ENCODE data around the gene COL15A1.

Gene COL15A1

GRCh38 chr9:98902516-98902915 is 41.2 kb upstream of the COL15A1 start:
- H3K27ac ChIP-seq (replicated peaks) = no peak overlapping the region
- no peaks in the 10 kb centered on the region for H3K27me3 ChIP-seq (ENCODE audit: insufficient read depth, poor library complexity, severe bottlenecking)
- DNase-seq (ENCODE audit: low read depth in 1 of 2, low spot score in 1 of 2) = no peak
- no peak for TF ChIP-seq CTCF (IDR thresholded peaks at IDR 0.05; ENCODE audit: insufficient read depth, low read length)
- TF ChIP-seq REST (IDR thresholded peaks at IDR 0.05; ENCODE audit: insufficient replicate concordance, low read depth) = no peak
- TF ChIP-seq GABPA (IDR thresholded peaks at IDR 0.05; ENCODE audit: low read depth) = no peak
- TF ChIP-seq SPI1 (IDR thresholded peaks at IDR 0.05; ENCODE audit: borderline replicate concordance, low read depth) = no peak
- no peak for TF ChIP-seq POLR2AphosphoS5 (IDR thresholded peaks at IDR 0.05; ENCODE audit: low read depth)
- H3K4me3 ChIP-seq (replicated peaks; ENCODE audit: insufficient read depth, low read length) = no peak overlapping the region

GRCh38 chr9:98902925-98903324 is 40.8 kb upstream of the COL15A1 start:
- TF ChIP-seq GABPA (IDR thresholded peaks at IDR 0.05; ENCODE audit: low read depth) (no peak), CTCF (IDR thresholded peaks at IDR 0.05; ENCODE audit: insufficient read depth, low read length) (no peak), SPI1 (IDR thresholded peaks at IDR 0.05; ENCODE audit: borderline replicate concordance, low read depth) (no peak), POLR2AphosphoS5 (IDR thresholded peaks at IDR 0.05; ENCODE audit: low read depth) (no peak), REST (IDR thresholded peaks at IDR 0.05; ENCODE audit: insufficient replicate concordance, low read depth) (no peak)
- H3K27me3 ChIP-seq (ENCODE audit: insufficient read depth, poor library complexity, severe bottlenecking) = no peaks in the 10 kb centered on the region

GRCh38 chr9:98903961-98904411 is 39.7 kb upstream of the COL15A1 start:
- TF ChIP-seq GABPA (IDR thresholded peaks at IDR 0.05; ENCODE audit: low read depth) (no peak), CTCF (IDR thresholded peaks at IDR 0.05; ENCODE audit: insufficient read depth, low read length) (no peak), POLR2AphosphoS5 (IDR thresholded peaks at IDR 0.05; ENCODE audit: low read depth) (no peak), SPI1 (IDR thresholded peaks at IDR 0.05; ENCODE audit: borderline replicate concordance, low read depth) (no peak), REST (IDR thresholded peaks at IDR 0.05; ENCODE audit: insufficient replicate concordance, low read depth) (no peak)
- Histone ChIP-seq H3K4me3 (replicated peaks; ENCODE audit: insufficient read depth, low read length) (no peak overlapping the region), H3K27ac (replicated peaks) (no peak overlapping the region), H3K27me3 (ENCODE audit: insufficient read depth, poor library complexity, severe bottlenecking) (no peaks in the 10 kb centered on the region)
- DNase-seq (ENCODE audit: low read depth in 1 of 2, low spot score in 1 of 2) = no peak

More at GRCh38 chr9:98902925-98903324, 40.8 kb upstream of the COL15A1 start:
- Histone ChIP-seq H3K27ac (replicated peaks) (no peak overlapping the region), H3K4me3 (replicated peaks; ENCODE audit: insufficient read depth, low read length) (no peak overlapping the region)
- no peak for DNase-seq (ENCODE audit: low read depth in 1 of 2, low spot score in 1 of 2)
